OCI-LY1 (cell line): ENCODE data around the gene AFF2.

Experiments used
- EZH2 ChIP-seq: fragments of 200-600 bp; sonication (generic), shearing (Covaris generic); IDR thresholded peaks from 2 replicates; pipeline ENCODE4 v1.8.0; 2017; ENCODE audit warnings: borderline replicate concordance, mixed run types, mild to moderate bottlenecking, antibody characterized with exemption, low read length, moderate library complexity, mixed read lengths
- TF ChIP-seq, protein P1 (sequence below): fragments of 200-600 bp; sonication (generic), shearing (Covaris generic); IDR thresholded peaks from 2 replicates; pipeline ENCODE4 v1.5.1; 2017; ENCODE audit warnings: mild to moderate bottlenecking, antibody characterized with exemption, low read length, moderate library complexity, mixed read lengths

DNA sequence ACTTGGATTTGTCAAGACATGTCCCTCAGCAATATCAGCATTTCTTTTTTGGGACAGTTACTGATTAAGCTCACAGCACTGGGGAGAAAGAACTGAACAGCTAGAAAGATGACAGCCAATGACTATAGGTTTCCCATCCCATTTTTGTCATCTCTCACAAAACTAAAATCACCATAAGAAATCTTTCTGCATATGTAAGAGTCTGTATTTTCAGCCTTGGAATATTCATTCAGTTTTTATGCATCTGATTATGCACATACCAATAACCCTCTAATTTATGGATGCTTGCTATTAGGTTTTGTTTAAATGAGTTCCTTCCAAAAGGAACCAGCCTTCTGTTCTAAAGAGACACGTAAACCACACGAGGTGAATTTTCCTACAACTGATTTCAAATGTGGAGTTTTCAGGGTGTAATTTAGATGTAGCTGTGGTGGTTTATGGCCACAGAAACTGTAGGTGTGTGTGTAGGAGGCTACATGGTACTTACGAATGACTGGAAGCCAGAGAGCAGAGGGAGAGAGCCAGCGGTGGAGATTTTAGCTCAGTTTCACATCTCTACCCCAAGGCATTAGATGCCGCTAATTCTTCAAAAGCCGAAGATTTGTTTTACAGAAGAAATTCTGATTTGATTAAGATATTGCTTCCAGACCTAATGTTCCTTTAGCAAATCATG, 55.3 kb downstream of the AFF2 start:
- TF ChIP-seq, protein P1, sequence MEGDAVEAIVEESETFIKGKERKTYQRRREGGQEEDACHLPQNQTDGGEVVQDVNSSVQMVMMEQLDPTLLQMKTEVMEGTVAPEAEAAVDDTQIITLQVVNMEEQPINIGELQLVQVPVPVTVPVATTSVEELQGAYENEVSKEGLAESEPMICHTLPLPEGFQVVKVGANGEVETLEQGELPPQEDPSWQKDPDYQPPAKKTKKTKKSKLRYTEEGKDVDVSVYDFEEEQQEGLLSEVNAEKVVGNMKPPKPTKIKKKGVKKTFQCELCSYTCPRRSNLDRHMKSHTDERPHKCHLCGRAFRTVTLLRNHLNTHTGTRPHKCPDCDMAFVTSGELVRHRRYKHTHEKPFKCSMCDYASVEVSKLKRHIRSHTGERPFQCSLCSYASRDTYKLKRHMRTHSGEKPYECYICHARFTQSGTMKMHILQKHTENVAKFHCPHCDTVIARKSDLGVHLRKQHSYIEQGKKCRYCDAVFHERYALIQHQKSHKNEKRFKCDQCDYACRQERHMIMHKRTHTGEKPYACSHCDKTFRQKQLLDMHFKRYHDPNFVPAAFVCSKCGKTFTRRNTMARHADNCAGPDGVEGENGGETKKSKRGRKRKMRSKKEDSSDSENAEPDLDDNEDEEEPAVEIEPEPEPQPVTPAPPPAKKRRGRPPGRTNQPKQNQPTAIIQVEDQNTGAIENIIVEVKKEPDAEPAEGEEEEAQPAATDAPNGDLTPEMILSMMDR = no peak
- TF ChIP-seq EZH2 = no peak
